ENCODE measurements around the gene CLCNKA.

DNA sequence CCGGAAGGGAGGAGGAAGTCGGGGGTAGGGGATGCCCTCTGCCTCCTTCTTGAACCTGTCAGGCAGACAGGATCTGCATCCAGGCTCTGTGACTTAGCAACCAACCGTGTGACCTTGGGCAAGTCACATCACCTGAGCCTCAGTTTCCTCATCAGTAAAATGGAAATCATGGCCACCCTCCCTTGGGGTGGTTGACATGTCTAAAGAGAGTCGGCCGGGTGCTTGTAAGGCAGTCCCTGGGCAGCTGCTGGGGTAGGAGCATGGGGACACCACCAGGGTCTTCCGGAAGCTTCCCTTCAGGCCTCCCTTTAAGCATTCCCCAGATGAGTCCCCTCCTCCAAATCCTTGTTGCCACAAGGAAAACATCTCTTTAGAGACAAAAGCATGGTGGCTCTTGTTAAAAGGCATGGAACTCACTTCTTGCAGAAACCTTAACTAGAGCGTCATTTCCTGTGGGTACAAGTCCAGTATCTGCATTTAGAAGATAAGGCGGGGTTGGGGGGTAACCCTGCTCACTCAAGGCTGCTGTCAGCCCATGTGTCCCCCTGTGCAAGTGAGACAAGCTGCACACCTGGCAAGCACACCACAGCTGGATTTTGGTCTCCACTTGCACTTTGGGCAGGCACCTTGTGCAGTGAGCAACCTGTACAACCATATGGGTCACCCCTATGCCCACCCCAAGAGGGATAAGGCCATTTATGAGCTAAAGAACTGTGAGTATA lies 32.1 kb downstream of the CLCNKA start:
- TF ChIP-seq POLR2AphosphoS5 (IDR thresholded peaks at IDR 0.05; ENCODE audit: low read depth, low read length), result no peak
- no peak for TF ChIP-seq TAF1 (IDR thresholded peaks at IDR 0.05; ENCODE audit: borderline replicate concordance, insufficient read depth, low read length)
- no peak for TF ChIP-seq SIN3A (IDR thresholded peaks at IDR 0.05; ENCODE audit: borderline replicate concordance, insufficient read depth, low read length)
- TF ChIP-seq, protein P1, sequence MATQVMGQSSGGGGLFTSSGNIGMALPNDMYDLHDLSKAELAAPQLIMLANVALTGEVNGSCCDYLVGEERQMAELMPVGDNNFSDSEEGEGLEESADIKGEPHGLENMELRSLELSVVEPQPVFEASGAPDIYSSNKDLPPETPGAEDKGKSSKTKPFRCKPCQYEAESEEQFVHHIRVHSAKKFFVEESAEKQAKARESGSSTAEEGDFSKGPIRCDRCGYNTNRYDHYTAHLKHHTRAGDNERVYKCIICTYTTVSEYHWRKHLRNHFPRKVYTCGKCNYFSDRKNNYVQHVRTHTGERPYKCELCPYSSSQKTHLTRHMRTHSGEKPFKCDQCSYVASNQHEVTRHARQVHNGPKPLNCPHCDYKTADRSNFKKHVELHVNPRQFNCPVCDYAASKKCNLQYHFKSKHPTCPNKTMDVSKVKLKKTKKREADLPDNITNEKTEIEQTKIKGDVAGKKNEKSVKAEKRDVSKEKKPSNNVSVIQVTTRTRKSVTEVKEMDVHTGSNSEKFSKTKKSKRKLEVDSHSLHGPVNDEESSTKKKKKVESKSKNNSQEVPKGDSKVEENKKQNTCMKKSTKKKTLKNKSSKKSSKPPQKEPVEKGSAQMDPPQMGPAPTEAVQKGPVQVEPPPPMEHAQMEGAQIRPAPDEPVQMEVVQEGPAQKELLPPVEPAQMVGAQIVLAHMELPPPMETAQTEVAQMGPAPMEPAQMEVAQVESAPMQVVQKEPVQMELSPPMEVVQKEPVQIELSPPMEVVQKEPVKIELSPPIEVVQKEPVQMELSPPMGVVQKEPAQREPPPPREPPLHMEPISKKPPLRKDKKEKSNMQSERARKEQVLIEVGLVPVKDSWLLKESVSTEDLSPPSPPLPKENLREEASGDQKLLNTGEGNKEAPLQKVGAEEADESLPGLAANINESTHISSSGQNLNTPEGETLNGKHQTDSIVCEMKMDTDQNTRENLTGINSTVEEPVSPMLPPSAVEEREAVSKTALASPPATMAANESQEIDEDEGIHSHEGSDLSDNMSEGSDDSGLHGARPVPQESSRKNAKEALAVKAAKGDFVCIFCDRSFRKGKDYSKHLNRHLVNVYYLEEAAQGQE (IDR thresholded peaks at IDR 0.05; ENCODE audit: insufficient read depth in 1 of 2, low read depth in 2 of 2, low read length in 2 of 2), result no peak
